Smooth muscle cell (in vitro differentiated cells): ENCODE measurements around the gene MED13L. TPM values are rescaled to one million over a fixed set of nuclear protein-coding genes. Genes with fewer than 3 reads are reported as not detected.

Experiments used
- DNase-seq: peaks from one replicate; lab custom pipeline; 2025; ENCODE audit not compliant: unreplicated experiment; lab: John Stamatoyannopoulos, UW
- H2AFZ ChIP-seq: fragments of 200-600 bp; sonication (generic); 2 replicates; pipeline ENCODE4 v1.6.0; 2016; ENCODE audit warnings: antibody characterized with exemption, low read depth, mild to moderate bottlenecking
- H3F3A ChIP-seq: fragments of 200-600 bp; sonication (generic); 2 replicates; pipeline ENCODE4 v1.6.0; 2017; ENCODE audit warnings: antibody characterized with exemption, low read depth
- H3K27ac ChIP-seq: fragments of 200-600 bp; sonication (generic); 2 replicates; pipeline ENCODE4 v1.5.1; 2016; ENCODE audit warnings: low read depth, mild to moderate bottlenecking
- H3K27me3 ChIP-seq: fragments of 200-600 bp; sonication (generic); 2 replicates; pipeline ENCODE4 v1.6.1; 2016; ENCODE audit warnings: low read depth, mild to moderate bottlenecking
- H3K36me3 ChIP-seq: fragments of 200-600 bp; sonication (generic); 2 replicates; pipeline ENCODE4 v1.5.1; 2016; ENCODE audit warnings: low read depth
- H3K4me1 ChIP-seq: fragments of 200-600 bp; sonication (generic); 2 replicates; pipeline ENCODE4 v1.5.1; 2016; ENCODE audit warnings: low read depth
- H3K4me2 ChIP-seq: fragments of 200-600 bp; sonication (generic); 2 replicates; pipeline ENCODE4 v1.6.0; 2016; ENCODE audit warnings: mild to moderate bottlenecking
- H3K4me3 ChIP-seq: fragments of 200-600 bp; sonication (generic); 2 replicates; pipeline ENCODE4 v1.5.1; 2016; ENCODE audit warnings: mild to moderate bottlenecking
- H3K79me2 ChIP-seq: fragments of 200-600 bp; sonication (generic); 2 replicates; pipeline ENCODE4 v1.6.0; 2016; ENCODE audit warnings: low read depth, mild to moderate bottlenecking
- H3K9ac ChIP-seq: fragments of 200-600 bp; sonication (generic); 2 replicates; pipeline ENCODE4 v1.6.0; 2016; ENCODE audit warnings: low read depth
- H3K9me3 ChIP-seq: fragments of 200-600 bp; sonication (generic); replicated peaks from 2 replicates; pipeline ENCODE4 v1.5.1; 2016; ENCODE audit warnings: low read depth
- H4K20me1 ChIP-seq: fragments of 200-600 bp; sonication (generic); 2 replicates; pipeline ENCODE4 v1.6.0; 2016; ENCODE audit warnings: low read depth
- WGBS: methylation state at CpG from one replicate; pipeline ENCODE4 v1.1.7; 2016; ENCODE audit warnings: low lambda C conversion rate; 5-methylcytosine and 5-hydroxymethylcytosine counted together
- polyA plus RNA-seq: library from polyadenylated mRNA; unstranded; fragments of >200 nt; fragmentation: Nextera tagmentation; extraction: Ambion mirVana; gene quantifications from 2 replicates; pipeline ENCODE4 v1.2.1, GENCODE V29; 2016
- total RNA-seq: library from RNA; depleted of rRNA; stranded (reverse); fragments of >200 nt; gene quantifications from 2 replicates; pipeline ENCODE4 v1.2.3, GENCODE V29; 2014
- TF ChIP-seq, protein P1 (sequence below): fragments of 200-600 bp; sonication (generic); IDR thresholded peaks from 2 replicates; pipeline ENCODE4 v1.5.1; 2017; ENCODE audit warnings: borderline replicate concordance, mild to moderate bottlenecking, antibody characterized with exemption; ENCODE audit not compliant: insufficient read depth, poor library complexity, severe bottlenecking

The MED13L gene
- total and polyA plus RNA-seq, 2 experiments from 2014 or later: 13.2 to 74.3 TPM

DNA sequence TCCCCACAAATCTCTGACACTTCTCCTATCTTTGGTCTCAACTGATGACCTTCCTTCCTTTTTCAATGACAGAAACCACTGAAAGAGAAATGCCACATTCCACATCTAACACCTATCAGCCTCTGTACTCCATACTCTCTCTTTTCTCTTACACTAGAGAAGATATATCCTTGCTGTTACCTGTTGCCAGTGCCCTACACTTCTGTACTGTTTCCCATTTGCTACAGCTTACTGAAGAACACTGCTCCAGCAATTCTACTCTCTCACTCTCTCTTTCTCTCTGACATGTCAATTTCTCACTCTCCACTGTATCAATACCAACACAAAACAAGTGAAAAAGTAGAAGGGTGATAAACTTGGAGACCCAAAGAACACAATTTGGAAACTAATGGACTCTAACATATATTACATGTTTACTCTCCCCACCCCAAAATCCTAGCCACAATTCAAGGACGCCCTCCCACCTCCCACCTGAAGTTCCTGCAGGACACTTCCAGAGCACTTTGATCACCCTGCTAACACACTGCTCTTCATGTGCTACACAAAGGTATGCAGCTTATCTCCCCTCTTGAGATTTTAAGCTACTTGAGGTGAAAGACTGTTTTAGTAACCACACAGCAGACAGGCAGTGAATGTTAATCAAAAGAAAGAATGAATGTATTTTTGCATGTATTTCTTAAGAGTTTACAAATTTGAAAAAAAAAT lies 95.0 kb downstream of the MED13L start:
- Histone ChIP-seq H3K4me1 (peaks cover 36% of the 10 kb centered on the region), H4K20me1 (peaks cover 100% of the 10 kb centered on the region), H3K4me2 (no peak overlapping the region), H3F3A (no peaks in the 10 kb centered on the region), H3K27me3 (no peaks in the 10 kb centered on the region), H3K79me2 (peaks cover 99% of the 10 kb centered on the region), H3K9me3 (no peaks in the 10 kb centered on the region), H2AFZ (no peak overlapping the region), H3K9ac (no peak overlapping the region), H3K36me3 (no peaks in the 10 kb centered on the region), H3K27ac (no peak overlapping the region), H3K4me3 (no peak overlapping the region)
- WGBS: 80% methylated on average over 1 of the region's 1 CpG
- no peak for DNase-seq
- TF ChIP-seq, protein P1, sequence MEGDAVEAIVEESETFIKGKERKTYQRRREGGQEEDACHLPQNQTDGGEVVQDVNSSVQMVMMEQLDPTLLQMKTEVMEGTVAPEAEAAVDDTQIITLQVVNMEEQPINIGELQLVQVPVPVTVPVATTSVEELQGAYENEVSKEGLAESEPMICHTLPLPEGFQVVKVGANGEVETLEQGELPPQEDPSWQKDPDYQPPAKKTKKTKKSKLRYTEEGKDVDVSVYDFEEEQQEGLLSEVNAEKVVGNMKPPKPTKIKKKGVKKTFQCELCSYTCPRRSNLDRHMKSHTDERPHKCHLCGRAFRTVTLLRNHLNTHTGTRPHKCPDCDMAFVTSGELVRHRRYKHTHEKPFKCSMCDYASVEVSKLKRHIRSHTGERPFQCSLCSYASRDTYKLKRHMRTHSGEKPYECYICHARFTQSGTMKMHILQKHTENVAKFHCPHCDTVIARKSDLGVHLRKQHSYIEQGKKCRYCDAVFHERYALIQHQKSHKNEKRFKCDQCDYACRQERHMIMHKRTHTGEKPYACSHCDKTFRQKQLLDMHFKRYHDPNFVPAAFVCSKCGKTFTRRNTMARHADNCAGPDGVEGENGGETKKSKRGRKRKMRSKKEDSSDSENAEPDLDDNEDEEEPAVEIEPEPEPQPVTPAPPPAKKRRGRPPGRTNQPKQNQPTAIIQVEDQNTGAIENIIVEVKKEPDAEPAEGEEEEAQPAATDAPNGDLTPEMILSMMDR: no peak

DNA sequence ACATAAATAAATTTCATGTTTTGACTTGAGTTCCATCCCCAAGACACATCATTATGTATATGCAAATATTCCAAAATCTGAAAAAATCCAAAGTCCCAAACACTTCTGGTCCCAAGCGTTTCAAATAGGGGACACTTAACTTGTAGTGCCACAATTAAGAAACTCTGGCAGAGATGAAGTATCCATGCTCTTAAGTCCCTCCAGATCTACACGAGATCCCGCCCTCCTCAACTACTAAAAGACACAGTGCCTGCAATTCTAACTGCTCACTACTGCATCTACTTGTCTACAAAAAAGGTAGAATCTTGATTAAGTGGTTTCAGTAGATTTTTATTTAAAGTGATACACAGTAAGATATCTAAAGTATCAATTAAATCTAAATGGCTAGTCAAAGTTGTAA lies 97.0 kb downstream of the MED13L start:
- Histone ChIP-seq H3K27ac (no peak overlapping the region), H3F3A (no peaks in the 10 kb centered on the region), H4K20me1 (peaks cover 100% of the 10 kb centered on the region), H3K36me3 (no peaks in the 10 kb centered on the region), H3K9me3 (no peaks in the 10 kb centered on the region), H2AFZ (no peak overlapping the region), H3K4me2 (no peak overlapping the region), H3K4me3 (no peak overlapping the region), H3K27me3 (no peaks in the 10 kb centered on the region), H3K79me2 (peaks cover 99% of the 10 kb centered on the region), H3K9ac (no peak overlapping the region), H3K4me1 (peaks cover 25% of the 10 kb centered on the region)
- DNase-seq: no peak
- TF ChIP-seq, protein P1: no peak
- WGBS: 90% methylated on average over 3 of the region's 3 CpGs

DNA sequence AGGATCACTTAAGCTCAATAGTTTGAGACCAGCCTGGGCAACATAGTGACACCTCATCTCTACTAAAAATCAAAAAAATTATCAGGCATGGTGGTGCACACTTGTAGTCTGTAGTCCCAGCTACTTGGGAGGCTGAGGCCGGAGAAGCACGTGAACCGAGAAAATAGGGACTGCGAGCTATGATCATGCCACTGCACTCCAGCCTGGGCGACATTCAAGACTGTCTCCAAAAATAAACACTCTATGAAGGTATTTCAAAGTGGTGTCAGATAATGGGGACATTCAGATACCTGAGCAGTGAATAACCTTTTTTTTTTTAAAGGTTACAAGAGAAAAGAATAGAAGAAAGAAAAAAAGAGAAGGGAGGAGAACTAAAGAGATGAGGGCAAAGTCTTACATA lies 98.1 kb downstream of the MED13L start:
- H3K9me3 ChIP-seq: no peaks in the 10 kb centered on the region
- peaks cover 99% of the 10 kb centered on the region for H3K79me2 ChIP-seq
- no peaks in the 10 kb centered on the region for H3K27me3 ChIP-seq
- peaks cover 15% of the 10 kb centered on the region for H3K4me1 ChIP-seq
- DNase-seq: no peak
- WGBS: 97% methylated on average over 5 of the region's 5 CpGs
- H3K36me3 ChIP-seq: no peaks in the 10 kb centered on the region
- TF ChIP-seq, protein P1: no peak
- no peak overlapping the region for H3K4me2 ChIP-seq
- H3K4me3 ChIP-seq: no peak overlapping the region
- no peaks in the 10 kb centered on the region for H3F3A ChIP-seq
- H3K9ac ChIP-seq: no peak overlapping the region
- no peak overlapping the region for H3K27ac ChIP-seq
- peaks cover 100% of the 10 kb centered on the region for H4K20me1 ChIP-seq
- H2AFZ ChIP-seq: no peak overlapping the region

DNA sequence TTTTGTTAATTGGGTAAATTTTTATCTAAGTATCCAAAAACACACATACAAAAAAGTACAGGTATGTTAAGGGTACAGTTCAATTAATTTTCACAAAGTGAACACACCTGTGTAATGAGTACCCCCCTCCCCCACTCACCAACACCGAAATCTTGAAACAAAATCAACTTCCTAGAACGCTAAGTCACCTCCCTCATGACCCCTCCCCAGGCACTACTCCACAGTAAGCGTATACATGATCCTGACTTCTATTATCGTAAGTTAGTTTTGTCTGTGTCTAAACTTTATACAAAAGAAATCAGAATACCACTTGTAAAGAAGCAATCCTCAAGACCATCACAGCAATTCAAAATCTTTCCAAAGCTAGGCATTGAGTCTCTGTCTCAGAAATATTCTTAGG lies 100.5 kb downstream of the MED13L start:
- no peak overlapping the region for H3K4me3 ChIP-seq
- no peak overlapping the region for H3K27ac ChIP-seq
- H3K4me1 ChIP-seq: peaks cover 3% of the 10 kb centered on the region
- H3K4me2 ChIP-seq: no peak overlapping the region
- H3K79me2 ChIP-seq: peaks cover 99% of the 10 kb centered on the region
- no peaks in the 10 kb centered on the region for H3K27me3 ChIP-seq
- no peaks in the 10 kb centered on the region for H3K9me3 ChIP-seq
- no peak overlapping the region for H2AFZ ChIP-seq
- H3K36me3 ChIP-seq: no peaks in the 10 kb centered on the region
- 96% methylated on average over 4 of the region's 4 CpGs for WGBS
- TF ChIP-seq, protein P1: no peak
- DNase-seq: no peak
- H4K20me1 ChIP-seq: peaks cover 100% of the 10 kb centered on the region
- no peak overlapping the region for H3K9ac ChIP-seq
- H3F3A ChIP-seq: no peaks in the 10 kb centered on the region
